AG10803 (cell line): ENCODE data around the gene TARS2.

ENCODE experiments used
- DNase-seq: peaks from one replicate; pipeline ENCODE4 v3.0.0; 2010; ENCODE audit warnings: low read depth
- H3K4me3 ChIP-seq: 2 replicates; pipeline ENCODE4 v1.5.1; 2011; ENCODE audit warnings: mild to moderate bottlenecking, low read length, control low read depth
- CTCF ChIP-seq: conservative IDR thresholded peaks from 2 replicates; pipeline ENCODE4 v1.5.1; 2011; ENCODE audit warnings: mild to moderate bottlenecking, low read length, control low read depth, inconsistent platforms

The TARS2 gene

GRCh38 chr1:150472601-150473200, 14.5 kb upstream of the TARS2 start:
- no peak overlapping the region for H3K4me3 ChIP-seq
- DNase-seq: no peak
- TF ChIP-seq CTCF: no peak

- no peak overlapping the region for H3K4me3 ChIP-seq
- no peak for DNase-seq
- no peak for TF ChIP-seq CTCF
Observed at GRCh38 chr1:150473659-150474058, 13.6 kb upstream of the TARS2 start.

- no peak for DNase-seq
- no peak for TF ChIP-seq CTCF
- no peak overlapping the region for H3K4me3 ChIP-seq
Observed at GRCh38 chr1:150474869-150475268, 12.3 kb upstream of the TARS2 start.

- no peak for TF ChIP-seq CTCF
- H3K4me3 ChIP-seq: no peak overlapping the region
- DNase-seq: no peak
Observed at GRCh38 chr1:150476754-150477153, 10.5 kb upstream of the TARS2 start.

- no peak for TF ChIP-seq CTCF
- no peak overlapping the region for H3K4me3 ChIP-seq
- no peak for DNase-seq
Observed at GRCh38 chr1:150477320-150477719, 9.9 kb upstream of the TARS2 start.

GRCh38 chr1:150477733-150478132, 9.5 kb upstream of the TARS2 start:
- no peak for TF ChIP-seq CTCF
- DNase-seq: no peak

GRCh38 chr1:150479370-150479769, 7.8 kb upstream of the TARS2 start:
- H3K4me3 ChIP-seq: no peak overlapping the region
- TF ChIP-seq CTCF: no peak
- no peak for DNase-seq

More at GRCh38 chr1:150477733-150478132, 9.5 kb upstream of the TARS2 start:
- H3K4me3 ChIP-seq: no peak overlapping the region
